Activated CD4-positive, alpha-beta T cell treated with anti-CD3 and anti-CD28 coated beads, Interleukin-2, amount 50 U/mL, for 1 hour (primary cell): ENCODE data around the gene KIRREL3.

Source experiments
- DNase-seq: peaks from one replicate; pipeline ENCODE4 v3.0.0-alpha.2; 2020

KIRREL3 gene

DNA sequence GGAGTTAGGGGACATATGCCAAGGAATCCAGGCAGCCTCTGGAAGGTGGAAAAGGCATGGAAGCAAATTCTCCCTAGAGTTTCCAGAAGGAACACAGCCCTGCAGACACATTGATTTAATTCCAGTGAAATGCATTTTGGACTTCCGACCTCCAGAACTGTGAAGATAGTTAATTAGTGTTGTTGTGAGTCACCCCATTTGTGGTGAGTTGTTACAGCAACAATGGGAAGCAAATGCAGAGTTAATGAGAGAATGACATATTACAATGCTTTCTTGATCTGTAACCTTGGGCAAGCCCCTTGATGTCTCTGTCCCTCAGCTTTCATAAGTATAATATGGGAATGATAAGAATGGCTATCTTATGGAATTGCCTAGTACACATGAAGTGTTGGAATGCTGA, 178.7 kb downstream of the KIRREL3 start:
- no peak for DNase-seq

DNA sequence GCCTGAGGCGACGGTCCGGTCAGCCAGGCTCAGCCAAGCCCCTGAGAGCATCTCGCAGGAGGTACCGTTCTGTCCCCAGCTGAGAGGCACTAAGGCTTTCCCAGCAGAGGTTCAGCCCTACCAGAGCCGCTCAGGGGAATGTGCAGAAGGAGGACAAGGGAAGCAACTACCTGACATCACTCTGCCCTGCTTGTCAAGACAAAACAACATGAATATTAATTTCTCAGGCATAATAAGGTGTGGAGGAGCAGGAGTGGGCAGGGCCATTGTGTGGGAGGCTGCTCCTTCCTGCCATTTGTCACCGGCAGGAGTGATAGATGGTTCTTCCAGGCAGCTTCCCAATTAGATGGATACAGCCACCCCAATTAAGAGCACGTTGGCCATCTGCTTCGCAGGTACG, 181.4 kb downstream of the KIRREL3 start:
- DNase-seq, result no peak

DNA sequence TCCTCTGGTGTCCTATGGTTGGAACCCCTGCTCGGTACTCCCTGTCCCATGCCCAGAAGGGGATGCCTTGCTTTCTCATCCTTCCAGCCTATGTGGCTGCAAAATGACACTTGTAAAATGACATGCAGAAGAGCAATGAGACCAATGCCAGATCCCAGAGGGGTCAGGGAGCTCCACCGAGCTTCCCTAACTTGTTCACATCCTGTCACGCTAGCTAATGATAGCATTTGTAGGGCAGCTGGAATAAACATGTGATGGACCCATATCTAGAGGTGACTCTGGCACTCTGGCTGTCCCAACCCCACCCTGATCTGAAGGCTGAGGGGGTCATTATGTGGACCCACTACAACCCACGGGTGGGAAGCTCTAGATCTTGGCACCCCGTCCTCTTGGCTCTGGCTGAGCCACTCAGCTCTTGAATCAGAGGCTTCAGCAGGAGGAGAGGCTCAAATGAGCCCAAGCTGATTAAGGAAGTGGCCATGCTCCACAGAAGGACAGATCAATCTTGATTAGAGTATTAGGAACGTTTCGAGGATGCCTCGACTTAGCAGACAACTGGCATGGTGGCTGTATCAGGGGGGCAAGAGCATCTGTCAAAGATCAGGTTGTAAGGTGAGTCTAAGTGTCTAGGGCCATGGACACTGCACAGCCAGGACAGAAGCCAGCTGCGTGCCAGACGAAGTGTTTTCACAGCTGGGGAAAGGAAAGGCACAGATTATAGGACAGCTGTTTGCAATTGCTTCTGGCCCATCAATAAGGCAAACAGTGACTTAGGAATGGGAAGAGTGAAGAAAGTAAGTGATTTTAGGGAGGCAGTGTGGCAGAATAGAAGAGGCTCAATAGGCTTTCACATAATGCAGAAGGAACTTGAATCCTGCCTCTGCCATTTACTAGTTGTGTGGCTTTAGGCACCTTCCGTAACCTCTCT, 182.8 kb downstream of the KIRREL3 start:
- no peak for DNase-seq

DNA sequence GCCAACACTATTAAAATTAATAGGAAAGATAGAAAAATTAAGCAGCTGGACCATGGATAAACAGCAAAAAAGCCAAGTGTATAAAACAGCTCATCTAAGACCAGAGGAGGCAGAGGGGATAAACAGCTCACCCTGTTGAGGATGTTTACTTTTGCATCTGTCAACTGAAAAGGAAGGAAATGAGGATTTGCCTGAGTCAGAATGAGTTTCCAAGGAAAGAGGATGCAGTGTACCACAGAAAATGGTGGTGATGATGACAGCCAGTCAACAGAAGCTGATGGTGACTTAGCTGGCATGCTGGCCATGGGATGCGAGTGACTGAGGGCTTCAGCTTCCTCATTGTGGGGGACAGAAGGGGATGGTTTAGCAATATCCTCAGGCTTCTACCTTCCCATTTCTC, 183.5 kb downstream of the KIRREL3 start:
- no peak for DNase-seq

DNA sequence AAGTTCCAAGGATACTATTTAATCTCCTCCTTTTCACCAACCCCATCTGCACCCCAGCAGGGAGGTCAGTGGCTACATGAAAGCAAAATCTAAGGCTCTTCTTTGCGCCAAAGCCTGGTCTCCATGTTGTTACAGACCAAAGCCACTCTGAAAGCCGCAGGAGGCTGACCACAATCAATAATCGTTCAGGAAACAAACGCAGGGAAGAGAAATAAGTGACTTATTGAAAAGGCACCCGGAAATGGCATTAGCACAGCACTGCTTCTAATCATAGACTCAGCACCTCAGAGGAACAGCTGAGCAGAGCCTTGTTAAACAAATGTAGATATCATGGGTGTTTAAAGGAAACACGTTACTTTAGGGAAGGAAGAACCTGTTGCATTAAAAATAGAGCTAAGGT, 183.9 kb downstream of the KIRREL3 start:
- no peak for DNase-seq

DNA sequence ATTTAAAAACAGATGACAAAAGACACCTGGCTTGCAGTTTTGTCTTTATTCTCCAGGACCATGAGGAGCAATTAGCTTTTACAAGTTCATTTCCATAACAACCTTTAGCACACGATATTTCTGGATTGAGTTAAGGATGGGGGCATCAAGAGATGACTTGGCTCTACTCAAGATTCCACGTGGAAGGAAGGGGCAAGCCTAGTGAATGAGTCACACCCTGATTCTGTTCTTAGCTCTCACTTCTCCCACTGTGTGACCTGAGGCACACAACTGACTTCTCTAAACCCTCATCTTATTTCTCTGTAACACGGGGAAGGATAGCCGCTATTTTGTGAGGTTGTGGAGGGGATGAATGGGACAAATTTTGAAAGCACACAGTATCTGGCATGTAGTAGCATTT, 185.5 kb downstream of the KIRREL3 start:
- DNase-seq, result no peak

DNA sequence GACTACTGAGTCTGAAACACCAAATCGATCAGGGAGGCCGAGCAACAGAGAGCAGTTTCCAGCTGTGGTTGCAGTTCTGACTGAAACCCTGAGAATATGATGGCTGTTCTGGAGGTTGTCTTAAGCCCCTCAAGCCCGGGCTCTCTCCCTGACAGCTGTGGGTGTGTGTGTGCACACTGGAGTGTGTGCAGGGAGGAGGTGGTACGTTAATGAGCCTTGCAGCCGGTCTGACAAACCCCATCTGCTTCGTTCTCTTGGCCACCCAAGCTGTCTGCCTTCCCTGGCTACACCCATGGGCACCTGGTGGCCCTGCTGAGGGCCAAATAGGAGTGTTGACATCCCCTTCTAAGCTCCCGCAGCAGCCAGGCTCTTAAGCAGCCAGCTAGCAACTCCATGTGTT, 189.8 kb downstream of the KIRREL3 start:
- DNase-seq, result no peak

DNA sequence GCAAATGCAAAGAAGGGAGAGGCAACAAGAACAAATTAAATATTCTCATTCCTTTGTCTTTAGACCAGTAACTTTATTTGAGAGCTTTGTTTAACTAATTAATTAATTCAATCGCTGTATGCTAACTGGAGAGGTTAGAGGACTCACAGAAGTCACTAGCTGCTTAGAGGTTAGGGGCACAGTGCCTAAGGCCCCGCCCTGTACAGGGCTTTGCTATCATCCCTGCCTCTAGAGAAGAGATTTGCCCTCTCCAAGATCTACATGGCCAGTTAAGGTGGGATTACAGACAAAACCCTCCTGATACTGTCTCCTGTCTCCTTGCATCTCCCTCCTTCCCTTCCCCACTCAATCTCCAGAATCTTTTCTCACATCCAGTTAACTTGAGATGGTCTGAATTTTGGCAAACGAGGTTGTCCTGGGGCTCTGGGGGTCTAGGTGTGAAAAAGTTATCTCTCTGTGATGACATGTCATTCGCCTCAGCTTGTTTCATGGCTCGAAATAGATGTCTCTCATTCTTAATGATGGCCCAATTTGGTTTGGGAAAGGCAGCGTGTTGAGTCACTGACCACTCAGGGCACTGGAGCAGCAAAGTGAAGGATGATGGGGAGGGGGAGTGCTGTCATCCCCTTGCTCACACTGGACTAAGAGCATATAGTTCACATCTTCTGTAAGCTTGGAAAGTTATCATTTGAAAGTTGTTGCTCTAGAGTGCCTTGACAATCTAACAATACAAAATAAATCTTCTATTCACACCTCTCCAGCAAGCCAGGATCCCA, 190.9 kb downstream of the KIRREL3 start:
- DNase-seq, result no peak

DNA sequence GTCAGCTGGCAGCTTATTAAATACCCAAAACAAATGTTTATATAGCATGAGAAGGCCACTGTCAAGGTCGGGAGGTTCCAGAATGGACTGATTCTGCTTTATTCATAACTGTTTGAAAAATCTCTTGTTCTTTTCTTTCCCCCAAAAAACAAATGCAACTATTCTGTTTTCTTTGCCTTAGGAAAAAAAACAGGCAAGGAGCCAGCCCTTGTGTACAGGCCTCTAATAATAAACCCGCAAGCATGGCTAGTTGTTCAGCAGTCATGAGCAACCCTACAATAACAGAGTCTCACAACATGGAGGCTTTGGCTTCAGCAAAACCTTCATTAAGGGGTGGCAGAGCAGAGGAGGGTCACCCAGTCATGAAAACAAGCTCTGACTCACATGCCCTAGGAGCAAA, 191.7 kb downstream of the KIRREL3 start:
- DNase-seq, result no peak

DNA sequence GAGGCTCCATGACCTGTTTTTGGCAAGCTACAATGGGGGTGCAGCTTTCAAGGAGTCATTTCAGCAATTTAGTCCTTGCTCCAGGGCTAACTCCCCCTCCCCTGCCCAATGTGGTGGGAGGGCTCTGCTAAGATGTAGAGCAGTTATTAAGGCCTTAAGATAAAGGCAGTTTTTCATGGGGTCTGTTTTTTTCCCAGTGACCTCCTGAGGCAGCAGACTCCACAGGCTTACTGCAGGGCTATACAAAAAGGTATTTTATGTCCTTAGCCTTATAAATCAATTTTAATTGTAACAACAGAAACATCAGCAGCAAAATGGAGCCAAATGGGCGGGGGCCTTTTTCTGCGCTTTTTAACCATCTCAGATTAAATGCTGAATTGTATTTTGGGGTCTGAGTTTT, 192.3 kb downstream of the KIRREL3 start:
- DNase-seq, result no peak

DNA sequence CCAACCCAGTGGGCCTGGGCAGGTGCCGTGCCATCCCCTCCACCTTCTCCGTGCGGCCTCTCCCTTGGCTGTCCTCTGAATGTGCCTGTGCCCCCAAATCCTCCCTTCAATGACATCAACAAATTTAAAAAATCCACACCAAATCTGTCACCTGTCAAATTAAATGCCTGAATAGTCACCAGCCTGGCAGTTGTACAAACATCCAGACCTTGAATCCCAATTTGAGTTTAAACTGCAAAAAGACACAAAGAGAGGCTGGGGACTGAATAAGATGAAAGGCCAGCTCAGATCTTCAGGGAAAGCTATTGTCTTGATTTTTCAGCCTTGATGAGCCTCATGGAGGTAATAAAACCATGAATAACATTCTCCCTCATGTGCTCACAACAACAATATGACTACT, 194.7 kb downstream of the KIRREL3 start:
- DNase-seq, result no peak

DNA sequence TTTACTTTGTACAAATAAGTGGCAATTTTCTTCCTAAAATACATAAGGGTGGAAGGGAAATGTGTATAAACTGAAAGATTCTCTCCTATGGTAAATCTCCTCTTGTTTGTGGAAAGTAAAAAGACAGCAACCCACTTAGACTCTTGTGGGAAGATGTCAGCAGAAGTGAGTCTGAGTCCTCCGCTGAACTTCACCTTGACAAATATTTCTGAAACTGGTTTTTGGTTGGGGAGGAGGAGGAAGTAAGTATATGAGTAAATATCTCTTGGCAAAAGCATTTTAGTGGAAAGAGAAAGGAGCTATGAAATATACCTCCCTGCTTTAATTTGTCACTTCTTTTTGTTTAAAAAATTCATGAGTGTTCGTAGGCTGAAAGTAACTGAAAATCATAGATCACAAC, 196.2 kb downstream of the KIRREL3 start:
- DNase-seq, result no peak

DNA sequence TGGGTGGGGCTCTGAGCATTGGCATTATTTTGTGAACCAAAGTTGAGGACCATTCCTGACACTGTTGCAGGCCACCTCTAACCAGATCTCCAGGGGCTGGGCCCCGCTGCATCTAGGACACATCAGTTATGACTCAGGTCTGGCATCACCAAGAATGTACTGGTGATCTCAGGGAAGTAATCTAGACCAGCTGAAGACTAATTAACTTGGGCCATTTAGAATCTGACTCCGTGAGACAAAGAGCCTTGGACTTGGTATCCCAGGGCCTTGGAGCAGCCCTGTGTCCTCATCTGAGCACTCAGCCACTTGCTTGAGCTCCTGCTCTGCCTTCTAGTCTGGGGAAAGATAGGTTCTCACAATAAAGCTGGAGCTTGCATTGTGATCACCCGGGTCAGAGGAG, 200.6 kb downstream of the KIRREL3 start:
- DNase-seq, result no peak

DNA sequence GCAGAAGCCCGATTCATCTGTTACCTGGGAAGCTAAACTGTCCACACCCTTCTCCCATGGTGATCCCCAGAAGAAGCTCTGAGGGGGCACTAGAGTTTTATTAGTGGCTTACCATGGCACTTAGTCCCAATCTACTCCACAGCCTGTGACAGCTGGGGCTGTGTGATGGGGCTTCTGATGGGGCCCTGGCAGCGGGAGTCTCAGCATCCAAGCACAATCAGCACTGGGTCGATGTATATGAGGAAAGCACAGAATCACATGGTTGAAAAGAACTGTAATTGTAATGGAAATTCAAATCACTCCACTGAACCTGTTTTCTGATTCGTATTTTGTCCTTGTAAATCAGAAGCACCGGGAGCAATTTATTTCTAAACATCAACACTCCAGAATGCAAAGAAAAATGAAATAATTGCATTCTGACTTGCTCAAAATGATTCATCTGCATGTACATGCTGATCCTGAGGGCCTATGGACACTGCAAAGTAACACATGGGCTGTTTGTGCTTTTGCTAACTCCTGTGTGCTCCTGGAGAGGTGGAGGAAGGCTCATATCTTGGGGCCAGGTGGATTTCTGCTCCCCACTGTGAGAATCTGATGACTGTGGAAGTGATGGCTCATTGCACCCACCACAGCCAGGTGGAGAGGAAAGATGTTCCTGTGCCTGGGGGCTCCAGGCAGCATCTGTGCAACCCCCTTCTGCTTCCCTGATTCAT, 203.0 kb downstream of the KIRREL3 start:
- no peak for DNase-seq

DNA sequence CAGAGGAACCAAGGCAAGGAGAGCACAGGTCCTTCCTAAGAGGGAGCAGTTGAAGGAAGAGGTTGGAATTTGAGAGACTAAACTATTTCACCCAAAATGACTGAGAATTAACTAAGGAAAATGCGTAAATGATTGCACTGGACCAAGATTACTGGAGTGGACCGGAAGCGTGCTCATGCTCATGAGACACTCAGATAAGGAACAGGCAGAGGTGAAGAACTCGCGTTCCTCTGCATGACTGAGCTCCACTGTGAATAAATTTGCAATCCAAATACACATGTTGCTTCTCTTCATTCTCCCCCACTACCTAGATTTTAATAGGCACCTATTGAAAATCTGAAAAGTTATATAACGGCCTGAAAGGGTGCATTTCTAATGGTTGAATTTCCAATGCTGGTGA, 207.0 kb downstream of the KIRREL3 start:
- DNase-seq, result no peak

DNA sequence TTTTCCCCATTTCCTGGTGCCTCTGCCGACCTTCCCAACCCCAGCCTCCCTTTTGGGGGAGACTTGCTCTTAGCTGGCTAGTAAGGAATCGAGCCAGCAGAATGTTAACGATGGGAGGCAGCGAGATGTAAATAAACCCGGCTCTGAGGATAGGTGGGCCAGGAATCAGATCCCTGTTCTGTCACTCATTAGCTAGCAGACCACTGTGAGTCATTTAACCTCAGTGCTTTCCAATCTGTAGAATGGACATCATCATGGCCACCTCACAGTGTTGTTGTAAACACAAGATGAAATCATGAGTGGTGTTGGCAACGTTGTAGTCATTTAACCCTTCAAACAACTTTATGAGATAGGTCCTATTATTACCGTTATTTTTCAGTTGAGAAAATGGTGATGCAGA, 208.6 kb downstream of the KIRREL3 start:
- DNase-seq, result no peak

DNA sequence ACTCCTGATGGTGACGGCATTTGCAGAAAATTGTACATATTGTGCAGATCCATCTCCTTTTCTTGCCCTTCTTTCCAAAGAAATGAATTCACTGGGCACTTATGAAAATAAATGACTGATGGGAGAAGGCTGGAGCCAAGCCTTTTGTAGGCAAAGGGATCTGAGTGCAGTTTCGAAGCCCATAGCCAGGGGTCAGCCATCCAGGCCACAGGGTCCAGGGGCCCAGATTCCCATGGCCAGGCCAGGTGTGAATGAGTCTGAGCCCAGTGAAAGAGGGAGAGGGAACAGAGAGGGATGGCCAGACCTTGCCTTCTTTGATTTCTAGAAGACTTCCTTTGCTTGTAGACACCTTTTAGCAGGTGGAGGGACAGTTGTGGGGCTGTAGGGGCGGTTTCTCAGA, 209.1 kb downstream of the KIRREL3 start:
- DNase-seq, result no peak

DNA sequence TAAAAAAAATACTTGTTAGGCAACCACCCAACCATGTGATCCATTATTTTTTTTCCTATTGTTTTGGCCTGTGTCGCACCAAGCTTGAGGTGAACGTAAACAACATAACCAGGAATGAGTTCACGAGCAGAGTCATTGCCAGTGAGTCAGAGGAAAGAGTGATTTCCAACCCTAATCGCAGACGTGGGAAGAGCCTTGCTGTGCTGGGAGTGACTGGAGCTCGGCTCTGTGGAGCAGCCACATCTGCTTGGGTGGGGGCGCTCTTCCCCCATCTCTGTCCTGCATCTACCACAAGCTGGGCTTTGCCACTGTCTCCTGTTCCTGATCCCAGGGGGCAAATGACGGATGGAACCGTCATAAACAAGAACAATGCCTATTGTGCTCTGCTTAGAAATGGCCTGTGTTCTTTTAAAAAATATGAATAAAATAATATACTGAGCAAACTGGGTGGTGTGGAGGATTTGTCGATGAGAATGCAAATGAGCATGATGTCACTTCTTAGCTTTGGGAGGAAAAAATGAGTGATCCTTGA, 210.0 kb downstream of the KIRREL3 start:
- no peak for DNase-seq

DNA sequence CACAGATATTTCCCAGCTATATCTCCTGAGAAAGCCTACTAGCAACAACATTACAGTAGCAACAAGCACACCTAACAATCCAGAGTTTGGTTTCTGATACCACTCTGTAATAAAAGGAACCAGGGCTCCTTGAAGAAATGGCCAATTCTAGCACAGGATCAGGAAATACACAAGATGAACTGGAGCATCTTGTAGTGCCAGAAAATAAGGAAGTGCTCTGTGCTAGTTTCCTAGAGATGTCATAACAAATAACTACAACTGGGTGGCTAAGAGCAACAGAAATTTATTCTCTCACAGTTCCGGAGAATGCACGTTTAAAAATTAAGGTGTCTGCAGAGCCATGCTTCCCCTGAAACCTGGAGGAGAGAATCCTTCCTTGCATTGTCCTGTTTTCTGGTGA, 217.8 kb downstream of the KIRREL3 start:
- DNase-seq, result no peak

DNA sequence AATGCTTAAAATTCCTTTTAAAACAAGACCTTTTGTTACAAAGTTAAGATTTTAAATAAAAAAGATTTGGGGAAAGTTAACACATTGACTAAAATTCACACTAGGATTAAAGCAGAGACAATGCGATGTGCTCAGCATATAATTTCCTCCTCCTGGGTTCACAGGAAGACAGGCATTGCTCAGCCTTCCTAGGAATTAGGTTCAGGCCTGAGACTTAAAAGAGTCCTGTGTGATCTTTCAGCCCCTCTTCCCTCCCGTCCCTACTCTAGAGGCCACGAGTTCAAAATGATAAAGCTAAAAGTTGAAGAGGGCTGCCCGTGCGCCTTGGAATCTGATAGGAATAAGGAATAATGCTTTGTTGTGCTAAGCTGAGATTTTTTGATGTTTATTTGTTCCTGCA, 218.6 kb downstream of the KIRREL3 start:
- no peak for DNase-seq

DNA sequence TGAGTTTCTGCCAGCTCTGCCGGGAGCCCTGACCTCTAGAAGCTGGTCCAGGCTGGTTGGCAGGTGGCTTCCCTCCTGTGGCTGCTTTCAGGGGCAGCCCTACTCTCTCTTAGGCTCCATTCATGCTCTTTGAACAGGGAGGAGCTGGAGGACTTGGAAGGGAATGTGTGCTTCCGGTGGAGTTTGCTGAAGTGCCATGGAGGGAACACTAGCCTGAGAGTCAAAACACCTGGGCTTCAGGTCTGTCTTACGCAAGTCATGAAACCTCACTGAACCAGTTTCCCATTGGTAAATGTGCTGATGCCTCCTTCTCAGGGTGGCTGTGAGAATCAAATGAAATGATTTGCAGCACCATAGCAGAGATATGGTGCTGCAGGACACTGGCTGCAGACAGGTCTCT, 224.5 kb downstream of the KIRREL3 start:
- no peak for DNase-seq

DNA sequence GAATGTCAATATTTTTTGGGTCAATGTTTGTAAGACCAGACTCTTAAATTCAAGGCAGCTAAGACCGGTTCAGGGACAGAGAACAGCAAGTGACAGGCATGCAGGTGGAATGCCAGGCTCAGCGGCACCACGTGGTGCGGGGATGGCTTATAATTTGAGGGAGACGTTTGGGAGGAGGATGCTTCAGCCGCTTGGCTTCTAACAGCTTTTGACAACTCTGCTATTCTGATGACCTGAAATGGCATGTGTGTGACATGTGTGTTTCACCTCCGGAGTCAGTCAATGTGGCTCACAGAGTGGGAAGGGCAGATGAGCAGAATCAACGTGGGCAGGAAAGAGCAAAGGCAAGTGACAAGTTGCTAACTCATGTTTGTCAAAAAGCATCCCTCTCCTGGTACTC, 228.3 kb downstream of the KIRREL3 start:
- DNase-seq, result no peak

DNA sequence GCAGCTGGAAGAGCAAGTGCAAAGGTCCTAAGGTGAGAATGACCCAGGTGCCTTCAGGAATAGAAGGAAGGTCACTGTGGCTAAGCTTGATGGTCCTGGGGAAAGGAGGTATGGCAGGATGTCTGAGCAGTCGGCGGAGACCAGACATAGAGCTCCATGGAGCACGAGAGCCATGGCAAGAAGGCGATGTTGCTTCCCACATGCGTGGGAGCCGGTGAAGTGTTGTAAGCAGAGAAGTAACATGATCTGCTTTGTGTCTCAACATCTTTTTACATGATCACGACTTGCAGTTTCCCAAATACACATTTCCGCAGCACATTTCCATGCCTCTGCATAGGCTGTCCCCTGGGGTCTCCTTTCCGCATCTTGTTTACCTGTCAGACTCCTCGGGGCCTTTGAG, 231.9 kb downstream of the KIRREL3 start:
- no peak for DNase-seq
